Activated T-cell treated with anti-CD3 and anti-CD28 coated beads, Interleukin-2, amount 50 U/mL, for 48 hours (primary cell): ENCODE measurements around the gene USP6.
"Not testable (repeated sequence)": the region's sequence is repeated elsewhere in the genome, so short reads cannot be mapped to it uniquely, and the experiment has no call there.

Source experiments
- DNase-seq, 2 experiments: peaks; one replicate each; pipeline ENCODE4 v3.0.0-alpha.2; 2020

Gene USP6

GRCh38 chr17:5122586-5123342 is 6.9 kb downstream of the USP6 start:
- DNase-seq, result peak; percentile 19 to 33

- DNase-seq, result peak; percentile 14 to 15
Measured at GRCh38 chr17:5123343-5124124, 7.7 kb downstream of the USP6 start.

GRCh38 chr17:5124125-5124760 is 8.4 kb downstream of the USP6 start:
- DNase-seq, result peak in 1 of 2 experiments; percentile 13

GRCh38 chr17:5124896-5125295 is 9.1 kb downstream of the USP6 start:
- not testable (repeated sequence) for DNase-seq

- peak in 1 of 2 experiments; percentile 7 for DNase-seq
Measured at GRCh38 chr17:5126719-5127488, 11.1 kb downstream of the USP6 start.

GRCh38 chr17:5127910-5128309 is 12.1 kb downstream of the USP6 start:
- peak in 1 of 2 experiments; percentile 2 for DNase-seq

- DNase-seq, result peak in 1 of 2 experiments; percentile 4
Measured at GRCh38 chr17:5128387-5128786, 12.6 kb downstream of the USP6 start.

- DNase-seq, result peak in 1 of 2 experiments; percentile 2
Measured at GRCh38 chr17:5128905-5129535, 13.2 kb downstream of the USP6 start.

- DNase-seq, result peak in 1 of 2 experiments; percentile 9
Measured at GRCh38 chr17:5129770-5130169, 13.9 kb downstream of the USP6 start.

- peak in 1 of 2 experiments; percentile 11 for DNase-seq
Measured at GRCh38 chr17:5130261-5130660, 14.4 kb downstream of the USP6 start.

- DNase-seq, result peak in 1 of 2 experiments; percentile 10
Measured at GRCh38 chr17:5130687-5131086, 14.9 kb downstream of the USP6 start.

GRCh38 chr17:5131146-5131715 is 15.4 kb downstream of the USP6 start:
- no peak for DNase-seq

- peak in 1 of 2 experiments; percentile 7 for DNase-seq
Measured at GRCh38 chr17:5131799-5132502, 16.1 kb downstream of the USP6 start.

- peak in 1 of 2 experiments; percentile 7 for DNase-seq
Measured at GRCh38 chr17:5132503-5133225, 16.8 kb downstream of the USP6 start.

- DNase-seq, result no peak
Measured at GRCh38 chr17:5133311-5133710, 17.5 kb downstream of the USP6 start.

- peak in 1 of 2 experiments; percentile 8 for DNase-seq
Measured at GRCh38 chr17:5133961-5134360, 18.1 kb downstream of the USP6 start.

GRCh38 chr17:5134571-5134970 is 18.7 kb downstream of the USP6 start:
- DNase-seq, result peak in 1 of 2 experiments; percentile 5

GRCh38 chr17:5135131-5135712 is 19.4 kb downstream of the USP6 start:
- not testable (repeated sequence) for DNase-seq

GRCh38 chr17:5135726-5136579 is 20.1 kb downstream of the USP6 start:
- peak in 1 of 2 experiments; percentile 10 for DNase-seq
